Measurements from ENCODE around the gene NCKAP1.
"Not testable (repeated sequence)": the region's sequence is repeated elsewhere in the genome, so short reads cannot be mapped to it uniquely, and the experiment has no call there.

Gene NCKAP1

GRCh38 chr2:183026424-183026823 is 11.8 kb downstream of the NCKAP1 start:
- TF ChIP-seq, protein P1, sequence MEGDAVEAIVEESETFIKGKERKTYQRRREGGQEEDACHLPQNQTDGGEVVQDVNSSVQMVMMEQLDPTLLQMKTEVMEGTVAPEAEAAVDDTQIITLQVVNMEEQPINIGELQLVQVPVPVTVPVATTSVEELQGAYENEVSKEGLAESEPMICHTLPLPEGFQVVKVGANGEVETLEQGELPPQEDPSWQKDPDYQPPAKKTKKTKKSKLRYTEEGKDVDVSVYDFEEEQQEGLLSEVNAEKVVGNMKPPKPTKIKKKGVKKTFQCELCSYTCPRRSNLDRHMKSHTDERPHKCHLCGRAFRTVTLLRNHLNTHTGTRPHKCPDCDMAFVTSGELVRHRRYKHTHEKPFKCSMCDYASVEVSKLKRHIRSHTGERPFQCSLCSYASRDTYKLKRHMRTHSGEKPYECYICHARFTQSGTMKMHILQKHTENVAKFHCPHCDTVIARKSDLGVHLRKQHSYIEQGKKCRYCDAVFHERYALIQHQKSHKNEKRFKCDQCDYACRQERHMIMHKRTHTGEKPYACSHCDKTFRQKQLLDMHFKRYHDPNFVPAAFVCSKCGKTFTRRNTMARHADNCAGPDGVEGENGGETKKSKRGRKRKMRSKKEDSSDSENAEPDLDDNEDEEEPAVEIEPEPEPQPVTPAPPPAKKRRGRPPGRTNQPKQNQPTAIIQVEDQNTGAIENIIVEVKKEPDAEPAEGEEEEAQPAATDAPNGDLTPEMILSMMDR (conservative IDR thresholded peaks at IDR 0.05) = no peak
- no peak overlapping the region for H3K27ac ChIP-seq

DNA sequence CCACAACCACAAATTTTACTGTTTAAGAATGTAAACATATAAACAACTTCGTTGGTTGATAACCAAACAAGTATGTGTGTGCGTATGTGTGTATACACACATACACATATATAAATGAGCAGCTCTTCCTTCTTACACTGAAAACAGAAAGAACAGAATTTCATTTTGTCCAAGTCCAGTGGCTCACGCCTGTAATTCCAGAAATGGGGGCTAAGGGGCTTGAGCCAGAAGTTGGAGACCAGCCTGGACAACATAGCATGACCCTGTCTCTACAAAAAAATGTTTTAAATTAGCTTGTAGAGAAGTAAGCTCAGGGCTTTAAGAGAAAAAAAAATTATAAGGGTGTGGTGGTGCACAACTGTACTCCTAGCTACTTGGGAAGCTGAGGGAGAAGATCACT is 12.3 kb downstream of the NCKAP1 start:
- no peak for TF ChIP-seq ZFX (IDR thresholded peaks at IDR 0.05)
- TF ChIP-seq, protein P1 (conservative IDR thresholded peaks at IDR 0.05) = no peak
- H3K27ac ChIP-seq = no peak overlapping the region

- TF ChIP-seq, protein P1 (conservative IDR thresholded peaks at IDR 0.05) = no peak
- no peak for TF ChIP-seq ZFX (IDR thresholded peaks at IDR 0.05)
- no peak overlapping the region for H3K27ac ChIP-seq
Measured at GRCh38 chr2:183024339-183025095, 13.7 kb downstream of the NCKAP1 start.

DNA sequence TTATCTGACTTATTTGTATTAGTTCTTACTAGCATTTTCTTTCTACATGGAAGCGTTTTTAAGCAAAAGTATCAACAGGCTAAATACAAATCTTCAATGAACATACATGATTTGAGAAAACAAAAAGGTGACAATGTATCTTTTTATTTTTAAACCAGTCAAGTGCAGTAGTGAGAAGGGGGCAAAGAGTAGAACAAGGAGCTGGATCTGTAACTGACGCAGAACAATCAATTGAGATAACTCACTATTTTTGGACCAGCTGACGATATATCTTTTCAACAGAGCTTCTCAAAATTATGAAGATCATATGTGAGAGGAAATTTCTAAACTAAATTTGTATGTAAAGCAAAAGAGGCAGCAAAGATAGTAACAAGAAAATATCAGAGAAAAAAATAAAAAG is 15.5 kb downstream of the NCKAP1 start:
- TF ChIP-seq, protein P1 (conservative IDR thresholded peaks at IDR 0.05) = no peak
- TF ChIP-seq ZFX (IDR thresholded peaks at IDR 0.05) = no peak
- no peak overlapping the region for H3K27ac ChIP-seq

DNA sequence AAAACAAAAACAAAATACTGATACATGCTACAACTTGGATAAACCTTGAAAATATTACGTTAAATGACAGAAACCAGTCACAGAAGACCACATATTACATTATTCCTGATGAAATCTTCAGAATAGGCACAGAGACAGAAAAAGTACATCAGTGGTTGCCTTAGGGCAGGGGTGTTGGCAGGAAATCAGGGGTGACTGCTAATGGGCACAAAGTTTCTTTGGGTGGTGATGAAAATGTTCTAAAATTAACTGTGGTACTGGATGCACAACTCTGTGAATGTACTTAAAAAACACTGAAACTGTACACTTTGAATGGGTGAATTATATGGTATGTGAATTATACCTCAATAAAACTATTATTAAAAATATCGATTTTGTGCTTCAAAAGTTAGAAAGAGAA is 16.6 kb downstream of the NCKAP1 start:
- TF ChIP-seq, protein P1 (conservative IDR thresholded peaks at IDR 0.05) = no peak
- no peak for TF ChIP-seq ZFX (IDR thresholded peaks at IDR 0.05)
- no peak overlapping the region for H3K27ac ChIP-seq

GRCh38 chr2:183019718-183020442 is 18.4 kb downstream of the NCKAP1 start:
- no peak overlapping the region for H3K27ac ChIP-seq
- TF ChIP-seq ZFX (IDR thresholded peaks at IDR 0.05) = no peak
- TF ChIP-seq, protein P1 (conservative IDR thresholded peaks at IDR 0.05) = no peak

- H3K27ac ChIP-seq = not testable (repeated sequence)
Measured at GRCh38 chr2:183017845-183018244, 20.4 kb downstream of the NCKAP1 start.

Measured in C4-2B (cell line).